Skeletal muscle tissue (tissue), 4 donors: ENCODE measurements around the gene GSTA1. TPM values are rescaled to one million over a fixed set of nuclear protein-coding genes. Genes with fewer than 3 reads are reported as not detected.
"Not testable (repeated sequence)": the region's sequence is repeated elsewhere in the genome, so short reads cannot be mapped to it uniquely, and the experiment has no call there.

Experiments used
- H3K27ac ChIP-seq: one replicate; pipeline ENCODE4 v1.7.0; 2013; ENCODE audit warnings: mild to moderate bottlenecking, low read depth, low read length, inconsistent platforms
- H3K27me3 ChIP-seq, 3 donors: one replicate each; pipeline ENCODE4 v1.7.0; 2013; ENCODE audit warnings: low read length in 3 of 3; ENCODE audit not compliant: control insufficient read depth in 3 of 3, insufficient read depth in 3 of 3
- H3K36me3 ChIP-seq, 3 donors: one replicate each; pipeline ENCODE4 v1.7.0; 2013; ENCODE audit warnings: low read length in 3 of 3; ENCODE audit not compliant: control insufficient read depth in 3 of 3, insufficient read depth in 3 of 3
- H3K4me1 ChIP-seq, 3 donors: one replicate each; pipeline ENCODE4 v1.7.0; 2013; ENCODE audit warnings: low read length in 3 of 3, mild to moderate bottlenecking in 3 of 3; ENCODE audit not compliant: control insufficient read depth in 3 of 3, insufficient read depth in 3 of 3
- H3K4me3 ChIP-seq, 3 donors: one replicate each; pipeline ENCODE4 v1.7.0; 2013; ENCODE audit warnings: low read length in 3 of 3
- H3K9ac ChIP-seq, 3 donors: one replicate each; pipeline ENCODE4 v1.7.0; 2013; ENCODE audit warnings: low read length in 3 of 3, mild to moderate bottlenecking in 3 of 3, moderate library complexity in 2 of 3, low read depth in 1 of 3
- H3K9me3 ChIP-seq, 3 donors: one replicate each; pipeline ENCODE4 v1.7.0; 2013; ENCODE audit warnings: low read length in 3 of 3; ENCODE audit not compliant: control insufficient read depth in 3 of 3
- total RNA-seq: library from RNA; depleted of rRNA; stranded (reverse); fragments of >200 nt; gene quantifications from one replicate; pipeline ENCODE4 v1.2.3, GENCODE V29; 2014
- donor health status: Osteomylitis.

Gene GSTA1
- total RNA-seq, 1 donor from 2014 or later: not detected

- H3K4me3 ChIP-seq: no peak overlapping the region
- no peaks in the 10 kb centered on the region for H3K27me3 ChIP-seq
- no peaks in the 10 kb centered on the region for H3K4me1 ChIP-seq
- no peaks in the 10 kb centered on the region for H3K36me3 ChIP-seq
- H3K9ac ChIP-seq: no peak overlapping the region
- H3K27ac ChIP-seq: no peak overlapping the region
- H3K9me3 ChIP-seq: no peaks in the 10 kb centered on the region
Measured at GRCh38 chr6:52759085-52759484, 44.5 kb downstream of the GSTA1 start.

GRCh38 chr6:52757651-52758338, 45.8 kb downstream of the GSTA1 start:
- not testable (repeated sequence) for H3K27me3 ChIP-seq, H3K9ac ChIP-seq, H3K36me3 ChIP-seq, H3K9me3 ChIP-seq, H3K4me3 ChIP-seq, H3K4me1 ChIP-seq, H3K27ac ChIP-seq

DNA sequence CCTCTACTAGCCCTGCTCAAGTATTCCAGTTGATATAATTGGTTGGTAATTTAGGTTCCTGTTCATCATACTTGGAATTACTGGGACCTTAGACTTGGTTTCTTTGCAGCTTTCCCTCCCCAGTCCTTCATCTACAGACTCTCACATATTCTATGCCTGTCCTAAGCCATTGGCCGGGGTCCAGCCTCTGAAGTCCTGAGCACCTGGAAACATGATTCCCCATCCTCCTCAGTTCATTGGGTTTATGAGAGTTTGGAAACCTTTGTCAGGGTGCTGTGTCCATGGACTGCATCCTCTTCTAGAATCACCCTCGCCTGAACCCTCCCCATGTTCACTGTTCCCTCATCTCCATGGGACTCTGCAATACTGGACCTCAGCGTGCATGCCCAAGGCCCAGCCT, 49.2 kb downstream of the GSTA1 start:
- Histone ChIP-seq H3K27me3 (no peaks in the 10 kb centered on the region), H3K9ac (no peak overlapping the region), H3K27ac (no peak overlapping the region), H3K9me3 (peaks cover 0 to 3% (median 0%) of the 10 kb centered on the region in 3 donors), H3K4me3 (no peak overlapping the region), H3K36me3 (no peaks in the 10 kb centered on the region), H3K4me1 (no peaks in the 10 kb centered on the region)

- not testable (repeated sequence) for H3K27me3 ChIP-seq, H3K27ac ChIP-seq, H3K4me3 ChIP-seq, H3K9ac ChIP-seq, H3K36me3 ChIP-seq, H3K9me3 ChIP-seq, H3K4me1 ChIP-seq
Measured at GRCh38 chr6:52753137-52753536, 50.5 kb downstream of the GSTA1 start.

GRCh38 chr6:52752310-52752709, 51.3 kb downstream of the GSTA1 start:
- no peak overlapping the region for H3K4me3 ChIP-seq
- no peak overlapping the region for H3K9ac ChIP-seq
- no peaks in the 10 kb centered on the region for H3K27me3 ChIP-seq
- no peaks in the 10 kb centered on the region for H3K4me1 ChIP-seq
- H3K27ac ChIP-seq: no peak overlapping the region
- peaks cover 0 to 3% (median 0%) of the 10 kb centered on the region in 3 donors for H3K9me3 ChIP-seq
- H3K36me3 ChIP-seq: no peaks in the 10 kb centered on the region

- Histone ChIP-seq H3K9ac (no peak overlapping the region), H3K27ac (no peak overlapping the region), H3K36me3 (no peaks in the 10 kb centered on the region), H3K9me3 (peaks cover 0 to 3% (median 0%) of the 10 kb centered on the region in 3 donors), H3K4me1 (no peaks in the 10 kb centered on the region), H3K4me3 (no peak overlapping the region), H3K27me3 (no peaks in the 10 kb centered on the region)
Measured at GRCh38 chr6:52749556-52750152, 54.0 kb downstream of the GSTA1 start.

GRCh38 chr6:52747301-52747700, 56.3 kb downstream of the GSTA1 start:
- not testable (repeated sequence) for H3K27me3 ChIP-seq, H3K9ac ChIP-seq, H3K36me3 ChIP-seq, H3K27ac ChIP-seq, H3K9me3 ChIP-seq, H3K4me3 ChIP-seq, H3K4me1 ChIP-seq

DNA sequence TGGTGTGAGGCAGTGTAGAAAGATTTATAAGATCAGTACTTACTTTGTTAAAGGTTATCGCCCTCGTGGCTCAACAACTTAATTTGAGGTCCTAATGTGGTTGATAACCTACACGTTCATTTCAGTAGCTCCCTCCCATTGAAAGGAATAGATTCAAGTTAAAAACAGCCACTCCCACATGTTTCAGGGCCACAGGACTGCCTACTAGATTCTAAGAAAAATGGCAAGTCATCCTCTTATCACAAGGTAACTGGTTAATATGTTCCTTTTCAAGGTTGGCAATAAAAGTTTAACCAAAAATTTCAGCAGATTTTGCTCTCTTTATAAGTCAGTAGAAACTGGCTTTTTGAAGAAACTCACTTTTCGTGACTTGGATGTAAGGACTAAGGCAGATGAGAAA, 57.4 kb downstream of the GSTA1 start:
- Histone ChIP-seq H3K9ac (no peak overlapping the region), H3K27ac (no peak overlapping the region), H3K9me3 (no peaks in the 10 kb centered on the region), H3K4me1 (no peaks in the 10 kb centered on the region), H3K4me3 (no peak overlapping the region), H3K36me3 (no peaks in the 10 kb centered on the region), H3K27me3 (no peaks in the 10 kb centered on the region)

- no peak overlapping the region for H3K9ac ChIP-seq
Measured at GRCh38 chr6:52745764-52746201, 57.8 kb downstream of the GSTA1 start.

DNA sequence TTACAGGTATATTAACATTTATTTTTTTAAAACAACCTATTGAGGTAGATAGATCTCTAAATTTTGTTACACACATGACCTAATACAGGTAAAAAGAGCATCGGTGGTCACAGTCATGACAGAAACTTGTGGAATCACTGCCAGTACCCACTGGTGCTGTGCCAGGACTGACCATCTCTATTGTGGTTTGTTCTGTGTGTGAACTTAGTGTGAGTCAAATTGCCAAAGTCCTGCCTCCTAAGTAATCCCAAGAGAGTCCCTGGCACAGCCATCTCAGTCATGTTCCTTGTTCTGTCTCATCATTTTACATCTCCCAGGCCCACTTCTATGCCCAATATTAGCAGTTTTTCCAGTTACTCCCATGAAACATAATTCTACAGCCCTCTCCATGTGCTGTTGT, 61.7 kb downstream of the GSTA1 start:
- H3K27ac ChIP-seq: no peak overlapping the region
- no peak overlapping the region for H3K9ac ChIP-seq
- H3K36me3 ChIP-seq: no peaks in the 10 kb centered on the region
- H3K4me3 ChIP-seq: no peak overlapping the region
- H3K9me3 ChIP-seq: no peaks in the 10 kb centered on the region
- no peaks in the 10 kb centered on the region for H3K27me3 ChIP-seq
- no peaks in the 10 kb centered on the region for H3K4me1 ChIP-seq

More at GRCh38 chr6:52745764-52746201, 57.8 kb downstream of the GSTA1 start:
- Histone ChIP-seq H3K36me3 (no peaks in the 10 kb centered on the region), H3K27me3 (no peaks in the 10 kb centered on the region), H3K9me3 (no peaks in the 10 kb centered on the region), H3K4me1 (no peaks in the 10 kb centered on the region), H3K27ac (no peak overlapping the region), H3K4me3 (no peak overlapping the region)
